NCI-H187 (cell line): ENCODE data around the gene PKN2.

ENCODE experiments used
- DNase-seq, 2 experiments: peaks; one replicate each; lab custom pipeline; 2025; lab: John Stamatoyannopoulos, UW

PKN2 gene

GRCh38 chr1:88735382-88735781, 51.3 kb downstream of the PKN2 start:
- no peak for DNase-seq

DNA sequence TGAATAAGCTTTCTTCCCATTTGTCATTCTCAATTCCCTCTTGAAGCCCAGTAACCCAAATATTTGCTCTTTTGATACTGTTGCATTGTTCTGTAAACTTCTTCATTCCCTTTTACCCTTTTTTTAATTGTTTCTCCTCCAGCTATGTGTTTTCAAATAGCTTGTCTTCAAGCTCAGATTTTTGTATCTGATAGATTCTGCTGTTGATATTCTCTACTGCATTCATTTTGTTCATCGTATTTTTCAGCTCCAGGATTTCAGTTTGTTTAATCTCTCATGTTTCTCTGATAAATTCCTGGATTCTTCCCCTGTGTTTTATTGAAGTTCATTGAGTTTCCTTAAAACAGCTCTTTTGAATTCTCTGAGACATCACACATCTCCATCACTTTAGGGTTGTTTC, 51.8 kb downstream of the PKN2 start:
- DNase-seq = no peak

DNA sequence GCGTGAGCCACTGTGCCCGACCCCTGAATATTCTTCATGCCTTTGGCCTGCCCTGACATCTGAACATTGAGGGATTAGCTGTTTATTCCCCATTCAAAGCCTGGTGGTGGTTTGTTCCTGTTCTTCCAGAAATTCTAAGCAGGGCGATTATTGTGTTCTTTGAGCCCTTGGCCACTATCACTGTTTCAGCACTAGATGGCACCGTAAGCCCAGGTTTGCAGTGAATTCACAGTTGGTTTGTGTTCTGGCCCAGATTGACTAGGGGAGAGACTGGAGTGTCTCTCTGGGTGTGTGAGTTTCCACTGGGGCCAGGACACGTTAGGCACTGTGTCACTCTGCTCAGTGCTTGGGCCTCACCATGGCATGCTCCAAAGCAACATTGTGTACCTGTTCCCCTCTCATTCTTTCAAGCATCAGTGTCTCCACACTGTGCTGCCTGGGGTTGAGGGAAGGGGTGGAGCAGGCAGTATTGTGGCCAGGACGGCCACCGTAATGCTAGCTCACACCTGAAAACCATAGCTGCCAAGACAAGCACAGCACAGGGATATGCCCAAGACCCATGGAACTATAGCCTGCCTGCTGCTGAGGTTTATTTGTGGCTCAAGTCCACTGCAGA, 52.7 kb downstream of the PKN2 start:
- DNase-seq = no peak

DNA sequence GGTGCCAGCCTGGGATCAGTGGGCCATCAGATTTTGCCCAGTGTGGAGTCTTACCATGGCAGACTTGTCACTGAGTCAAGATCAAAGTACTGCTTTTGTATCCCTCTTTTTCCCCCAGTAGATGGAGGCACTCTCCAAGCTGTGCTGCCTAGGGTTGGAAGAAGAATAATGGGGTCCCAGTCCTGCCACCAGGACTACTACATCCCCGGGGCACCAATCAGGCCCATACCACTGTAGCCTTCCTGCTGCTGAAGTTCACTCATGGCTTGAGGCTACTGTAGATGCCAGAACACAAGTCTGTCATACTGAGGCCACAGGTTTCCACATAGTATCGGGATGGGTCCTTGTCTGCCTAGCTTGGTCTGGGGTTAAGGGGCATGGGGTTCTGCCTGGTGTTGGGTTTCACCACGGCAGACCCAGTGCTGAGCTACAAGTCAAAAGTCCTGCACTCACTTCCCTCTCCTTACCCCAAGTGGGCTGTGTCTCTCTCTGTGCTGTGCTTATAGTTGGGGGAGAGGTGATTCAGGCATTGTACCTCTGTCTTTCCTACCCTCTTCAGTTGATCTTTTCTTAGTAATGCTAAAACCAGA, 53.4 kb downstream of the PKN2 start:
- DNase-seq = no peak

- no peak for DNase-seq
Measured at GRCh38 chr1:88740784-88741183, 56.7 kb downstream of the PKN2 start.

DNA sequence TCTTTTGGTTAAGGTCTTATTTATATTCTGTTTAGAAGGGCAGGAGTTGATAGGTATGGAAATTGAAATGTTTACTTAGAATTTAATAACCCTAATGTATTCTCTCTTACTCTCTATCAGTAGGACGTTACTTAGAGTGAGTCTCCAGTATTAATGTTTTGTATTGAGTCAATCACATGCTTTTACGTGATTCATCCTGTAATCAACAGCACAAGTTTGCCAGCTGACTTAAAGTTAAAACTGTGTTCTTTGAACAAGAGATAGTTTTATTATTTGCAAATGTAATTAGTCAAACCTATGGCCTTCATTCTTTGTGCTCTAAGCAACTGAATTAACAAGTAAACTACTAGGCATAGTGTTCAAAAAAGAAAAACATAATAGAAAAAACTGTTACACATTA, 57.3 kb downstream of the PKN2 start:
- DNase-seq = no peak

GRCh38 chr1:88742531-88742930, 58.5 kb downstream of the PKN2 start:
- no peak for DNase-seq

- no peak for DNase-seq
Measured at GRCh38 chr1:88744142-88744541, 60.1 kb downstream of the PKN2 start.

- DNase-seq = no peak
Measured at GRCh38 chr1:88746916-88747315, 62.8 kb downstream of the PKN2 start.

GRCh38 chr1:88751714-88752113, 67.6 kb downstream of the PKN2 start:
- DNase-seq = no peak

DNA sequence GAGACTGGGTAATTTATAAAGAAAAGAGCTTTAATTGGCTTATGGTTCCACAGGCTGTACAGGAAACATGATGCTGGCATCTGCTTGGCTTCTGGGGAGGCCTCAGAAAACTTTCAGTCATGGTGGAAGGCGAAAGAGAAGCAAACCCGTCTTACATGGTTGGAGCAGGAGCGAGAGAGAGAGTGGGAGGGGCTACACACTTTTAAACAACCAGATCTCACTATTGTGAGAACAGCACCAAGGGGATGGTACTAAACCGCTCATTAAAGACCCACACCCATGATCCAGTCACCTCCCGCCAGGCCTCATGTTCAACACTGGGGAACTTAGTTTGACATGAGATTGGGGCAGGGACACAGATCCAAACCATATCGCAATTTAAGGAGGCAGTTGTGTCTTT, 69.4 kb downstream of the PKN2 start:
- DNase-seq = no peak

DNA sequence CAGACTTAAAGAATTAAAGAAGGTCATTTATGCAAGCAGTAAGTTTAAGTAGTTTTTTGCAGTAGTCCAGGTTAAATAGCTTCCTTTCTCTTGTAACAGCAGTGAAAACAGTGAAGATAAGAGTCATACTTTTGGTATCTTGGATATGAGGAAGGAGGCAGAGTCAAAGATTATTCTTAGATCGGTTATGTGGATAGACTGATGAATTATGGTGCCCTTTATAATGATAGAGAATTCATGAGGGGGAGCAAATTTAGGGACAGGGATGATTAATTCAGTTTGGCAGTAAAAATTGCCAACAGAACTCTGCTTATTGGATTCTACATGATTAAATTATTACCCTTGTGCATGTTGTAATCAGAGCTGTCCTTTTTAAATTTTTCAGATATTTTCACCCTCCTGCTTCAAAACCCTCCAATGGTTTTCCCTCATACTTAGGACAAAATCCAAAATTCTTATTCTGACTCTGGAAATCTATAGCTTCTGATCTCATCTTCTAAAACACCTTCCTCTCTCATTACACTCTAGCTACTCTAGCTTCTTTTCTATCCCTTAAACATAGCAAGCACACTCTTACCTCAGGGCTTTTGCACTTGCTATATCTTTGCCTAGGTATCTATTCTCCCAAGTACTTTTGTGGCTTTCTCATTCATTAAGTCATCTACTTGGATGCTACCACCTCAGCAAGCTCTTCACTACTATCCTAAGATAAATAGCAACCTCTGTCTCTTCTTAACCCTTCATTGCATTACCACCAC, 79.8 kb downstream of the PKN2 start:
- no peak for DNase-seq

DNA sequence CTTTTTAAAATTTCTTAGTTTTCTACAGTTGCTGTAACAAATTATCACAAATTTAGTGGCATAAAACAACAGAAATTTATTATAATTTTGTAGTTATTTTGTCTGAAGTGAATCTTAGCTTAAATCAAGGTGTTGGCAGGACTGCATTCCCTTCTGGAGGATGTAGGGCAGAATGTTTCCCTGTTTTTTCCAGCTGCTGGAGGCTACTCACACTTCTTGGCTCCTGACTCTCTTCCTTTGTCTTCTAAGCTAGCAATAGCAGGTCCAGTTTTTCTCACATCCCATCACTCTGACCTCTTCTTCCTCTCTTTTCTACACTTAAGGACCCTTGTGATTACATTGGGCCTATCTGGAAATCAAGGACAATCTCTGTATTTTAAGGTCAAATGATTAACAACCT, 84.1 kb downstream of the PKN2 start:
- DNase-seq = no peak

GRCh38 chr1:88768816-88769215, 84.7 kb downstream of the PKN2 start:
- DNase-seq = no peak

GRCh38 chr1:88773540-88774150, 89.6 kb downstream of the PKN2 start:
- no peak for DNase-seq

- no peak for DNase-seq
Measured at GRCh38 chr1:88774151-88774556, 90.1 kb downstream of the PKN2 start.

DNA sequence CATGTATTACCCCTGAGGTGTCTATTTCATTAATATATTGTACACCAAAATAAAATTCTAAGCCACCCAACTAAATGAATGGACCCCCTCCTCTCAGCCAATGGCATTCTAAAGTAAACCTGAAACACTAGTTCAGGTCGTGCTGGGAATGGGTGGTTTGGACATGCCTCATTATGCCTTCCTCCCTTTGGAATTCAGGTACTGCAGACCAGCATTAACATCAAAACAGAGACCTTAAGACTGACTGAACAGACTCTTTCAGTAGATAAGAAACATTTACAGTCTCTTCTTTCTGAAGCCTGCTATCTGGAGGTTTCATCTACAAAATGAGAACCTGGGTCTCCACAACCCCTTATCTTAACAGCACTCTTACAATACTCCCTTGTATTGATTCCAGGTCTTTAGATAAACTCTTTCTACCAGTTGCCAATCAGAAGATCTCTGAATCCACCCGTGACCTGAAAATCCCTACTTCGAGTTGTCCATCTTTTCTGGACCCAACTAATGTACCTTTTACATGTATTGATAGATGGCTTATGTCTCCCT, 93.6 kb downstream of the PKN2 start:
- DNase-seq = no peak

GRCh38 chr1:88779880-88780279, 95.8 kb downstream of the PKN2 start:
- no peak for DNase-seq

GRCh38 chr1:88780485-88780884, 96.4 kb downstream of the PKN2 start:
- DNase-seq = no peak

DNA sequence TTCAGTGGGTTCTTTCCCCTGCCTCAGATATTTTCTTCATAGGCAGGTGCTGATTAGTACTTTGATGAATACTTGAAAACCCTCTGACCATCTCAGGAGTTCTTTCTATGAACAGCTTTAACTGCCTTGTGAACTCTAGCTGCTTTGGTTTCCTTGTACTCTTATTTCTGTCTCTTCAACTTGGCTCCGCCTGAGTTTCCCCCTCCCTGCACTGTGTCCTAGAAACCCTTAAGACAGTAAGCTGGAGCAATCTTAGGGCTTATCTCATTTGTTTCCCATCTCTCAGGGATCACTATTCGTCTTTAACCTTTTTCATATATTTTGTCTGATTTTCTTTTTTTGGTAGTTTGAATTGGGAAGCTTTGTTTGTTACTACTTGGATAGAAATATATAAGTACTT, 99.1 kb downstream of the PKN2 start:
- DNase-seq = no peak

GRCh38 chr1:88784551-88784950, 100.5 kb downstream of the PKN2 start:
- no peak for DNase-seq

DNA sequence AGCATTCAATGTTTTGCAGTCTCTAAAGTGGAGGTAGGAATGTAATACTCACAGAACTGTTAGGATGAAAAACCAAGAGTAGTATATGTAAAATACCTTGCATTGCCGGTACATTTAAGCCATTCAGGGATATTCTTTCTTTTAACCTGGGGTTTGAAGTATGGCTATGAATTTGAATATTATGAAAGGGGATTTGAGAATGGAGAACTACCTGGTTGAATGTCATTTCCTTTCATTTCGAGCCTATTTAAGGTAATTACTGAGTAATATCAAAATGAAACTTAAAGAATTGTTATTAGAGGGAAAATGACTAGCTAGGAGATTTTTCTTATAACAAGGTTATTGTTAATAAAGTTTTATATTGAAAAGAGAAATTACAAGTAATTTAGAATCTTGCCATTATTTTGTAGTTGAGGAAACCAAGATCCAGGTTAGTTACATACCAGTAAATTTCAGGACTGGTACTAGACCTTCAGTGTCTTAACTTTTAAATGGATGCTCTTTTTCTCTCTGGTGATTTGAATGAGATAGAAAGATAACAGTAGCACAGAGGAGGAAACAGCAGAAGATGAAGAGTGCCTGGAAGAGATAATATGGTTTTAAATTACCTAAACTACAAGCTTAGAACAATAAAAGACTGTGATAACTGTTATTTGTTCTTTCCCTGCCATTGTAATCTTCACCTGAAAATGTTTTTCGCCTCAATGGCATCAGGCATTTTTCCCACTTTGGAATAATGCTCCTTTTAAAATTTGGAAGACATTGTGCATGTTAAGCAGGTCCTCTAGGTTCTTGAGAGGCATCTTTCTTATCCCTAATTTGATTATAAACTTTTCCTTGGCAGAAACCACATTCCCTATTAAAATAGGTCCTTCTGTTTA, 103.2 kb downstream of the PKN2 start:
- DNase-seq = no peak
